A549 (cell line): ENCODE data around the gene TMEM38A.

Source experiments
- BHLHE40 ChIP-seq: IDR thresholded peaks from 2 replicates; pipeline ENCODE4 v1.6.1; 2012; ENCODE audit warnings: low read depth, low read length, inconsistent platforms
- MAX ChIP-seq: IDR thresholded peaks from 2 replicates; pipeline ENCODE4 v1.6.1; 2012
- PHF8 ChIP-seq: fragments of 200-600 bp; sonication (generic); IDR thresholded peaks from 2 replicates; pipeline ENCODE4 v1.6.1; 2016; ENCODE audit warnings: low read depth, mild to moderate bottlenecking, antibody characterized with exemption, moderate library complexity, borderline replicate concordance

- TF ChIP-seq BHLHE40 (no peak), PHF8 (no peak), MAX (no peak)
Observed at GRCh38 chr19:16637535-16637934, 23.4 kb upstream of the TMEM38A start.
